Measurements from ENCODE around the gene UROC1. TPM values are rescaled to one million over a fixed set of nuclear protein-coding genes. Genes with fewer than 3 reads are reported as not detected.

Gene UROC1
- total and polyA plus RNA-seq, 5 donors, result not detected

DNA sequence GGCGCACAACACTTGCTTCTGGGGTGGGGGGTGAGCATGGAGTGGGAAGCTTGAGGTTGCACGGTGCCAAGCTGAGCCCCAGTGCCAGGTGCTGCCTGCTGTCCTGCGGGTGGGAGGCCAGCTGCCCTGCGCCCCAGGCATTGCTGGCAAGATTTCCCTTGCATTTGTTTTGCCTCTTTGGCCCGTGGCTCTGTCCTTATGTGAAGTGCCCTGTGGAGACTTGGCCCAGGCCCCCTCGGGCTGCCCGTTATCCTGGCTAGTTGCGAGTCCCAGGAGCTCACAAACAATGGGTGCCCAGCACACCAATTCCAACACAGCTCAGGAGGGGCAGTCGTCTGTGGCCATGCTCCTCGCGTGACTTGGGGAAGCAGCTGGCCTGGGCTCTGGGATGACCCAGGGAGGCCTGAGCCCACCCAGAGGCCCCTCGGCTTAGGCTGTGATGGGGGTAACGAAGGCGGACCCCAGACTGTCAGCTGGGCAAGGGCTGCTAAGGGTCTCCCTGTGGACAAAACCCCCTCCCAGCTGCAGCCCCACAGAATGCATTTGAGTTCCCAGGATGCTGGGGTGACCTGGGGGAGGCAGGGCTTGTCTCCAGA lies 35.2 kb upstream of the UROC1 start:
- intact Hi-C loops (cut with DNase I), result no loop called here
- ATAC-seq (no peak), DNase-seq (peak in 1 of 3 donors; percentile 48)
- no peaks in the 10 kb centered on the region for H3K27me3 ChIP-seq (ENCODE audit: control insufficient read depth, insufficient read depth)
- no peak overlapping the region for H3K27ac ChIP-seq (ENCODE audit: low read length)
- no peaks in the 10 kb centered on the region for H3K9me3 ChIP-seq (ENCODE audit: control insufficient read depth, low read length)
- 77% methylated on average over 14 of the region's 14 CpGs for whole genome bisulfite sequencing
- no peaks in the 10 kb centered on the region for H3K4me1 ChIP-seq (ENCODE audit: control insufficient read depth, insufficient read depth, low read length)
- H3K4me3 ChIP-seq (ENCODE audit: low read length), result no peak overlapping the region

DNA sequence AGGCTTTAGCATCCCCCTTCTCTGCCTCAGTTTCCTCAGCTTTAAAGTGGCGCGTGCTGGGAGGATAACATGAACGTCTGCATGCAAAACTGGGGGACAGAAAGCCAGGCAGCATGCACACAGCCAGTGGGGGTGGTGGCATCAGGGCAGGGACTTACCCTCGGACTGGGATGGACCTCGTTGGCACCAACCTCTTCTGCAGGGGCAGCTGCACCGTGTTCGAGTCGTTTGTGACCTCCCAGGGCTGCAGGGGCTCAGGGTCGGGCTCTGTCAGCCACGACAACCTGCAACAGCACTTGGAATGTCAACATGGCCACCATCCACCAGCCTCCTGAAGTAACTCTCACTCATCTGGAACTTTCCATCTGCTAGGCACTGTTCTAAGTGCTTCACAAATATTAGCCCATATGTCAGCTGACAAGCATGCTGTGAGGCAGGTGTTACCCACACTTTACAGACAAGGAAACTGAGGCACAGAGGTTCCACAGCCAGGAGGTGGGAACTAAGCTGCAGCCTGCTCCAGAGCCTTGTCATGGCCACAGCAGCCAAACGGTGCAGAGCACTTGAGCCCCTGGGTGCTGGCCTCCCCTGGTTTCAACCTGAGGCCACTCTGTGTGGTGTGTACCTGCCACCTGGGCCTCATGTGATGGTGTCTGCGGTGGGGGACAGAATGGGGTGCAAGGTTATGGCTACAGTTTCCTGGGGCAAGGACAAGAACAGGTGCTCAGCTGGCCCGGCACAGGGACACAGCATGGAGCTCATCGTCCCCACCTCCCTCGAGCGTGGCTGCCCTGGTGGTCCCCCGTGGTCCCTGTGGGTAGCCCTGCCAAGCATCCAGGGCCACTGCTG lies 34.5 kb upstream of the UROC1 start:
- ATAC-seq, result no peak
- Histone ChIP-seq H3K4me1 (ENCODE audit: control insufficient read depth, insufficient read depth, low read length) (no peaks in the 10 kb centered on the region), H3K4me3 (ENCODE audit: low read length) (no peak overlapping the region), H3K9me3 (ENCODE audit: control insufficient read depth, low read length) (no peaks in the 10 kb centered on the region), H3K27ac (ENCODE audit: low read length) (no peak overlapping the region), H3K27me3 (ENCODE audit: control insufficient read depth, insufficient read depth) (no peaks in the 10 kb centered on the region)
- WGBS, result 74% methylated on average over 17 of the region's 17 CpGs
- no peak for DNase-seq
- intact Hi-C loops (cut with DNase I), result no loop called here

- ATAC-seq (peak in 1 of 2 donors; percentile 59), DNase-seq (peak in 2 of 3 donors; percentile 56 to 74)
- Histone ChIP-seq H3K9me3 (ENCODE audit: control insufficient read depth, low read length) (no peaks in the 10 kb centered on the region), H3K27me3 (ENCODE audit: control insufficient read depth, insufficient read depth) (no peaks in the 10 kb centered on the region), H3K4me1 (ENCODE audit: control insufficient read depth, insufficient read depth, low read length) (no peaks in the 10 kb centered on the region), H3K4me3 (ENCODE audit: low read length) (no peak overlapping the region), H3K27ac (ENCODE audit: low read length) (no peak overlapping the region)
- intact Hi-C loops (cut with DNase I), result no loop called here
- 69% methylated on average over 13 of the region's 13 CpGs for WGBS
Observed at GRCh38 chr3:126551121-126551838, 33.7 kb upstream of the UROC1 start.

GRCh38 chr3:126550488-126551051 lies 33.0 kb upstream of the UROC1 start:
- Histone ChIP-seq H3K4me3 (ENCODE audit: low read length) (no peak overlapping the region), H3K27me3 (ENCODE audit: control insufficient read depth, insufficient read depth) (no peaks in the 10 kb centered on the region), H3K9me3 (ENCODE audit: control insufficient read depth, low read length) (no peaks in the 10 kb centered on the region), H3K27ac (ENCODE audit: low read length) (no peak overlapping the region), H3K4me1 (ENCODE audit: control insufficient read depth, insufficient read depth, low read length) (no peaks in the 10 kb centered on the region)
- ATAC-seq, result no peak
- DNase-seq, result peak in 1 of 3 donors; percentile 33
- intact Hi-C loops (cut with DNase I), result no loop called here
- WGBS, result 78% methylated on average over 11 of the region's 11 CpGs

GRCh38 chr3:126549861-126550487 lies 32.4 kb upstream of the UROC1 start:
- Histone ChIP-seq H3K27ac (ENCODE audit: low read length) (no peak overlapping the region), H3K4me3 (ENCODE audit: low read length) (no peak overlapping the region), H3K27me3 (ENCODE audit: control insufficient read depth, insufficient read depth) (no peaks in the 10 kb centered on the region), H3K9me3 (ENCODE audit: control insufficient read depth, low read length) (no peaks in the 10 kb centered on the region), H3K4me1 (ENCODE audit: control insufficient read depth, insufficient read depth, low read length) (no peaks in the 10 kb centered on the region)
- DNase-seq, result peak in 1 of 3 donors; percentile 48
- 67% methylated on average over 12 of the region's 12 CpGs for WGBS
- no peak for ATAC-seq
- intact Hi-C loops (cut with DNase I), result no loop called here

GRCh38 chr3:126548556-126549466 lies 31.2 kb upstream of the UROC1 start:
- 57% methylated on average over 9 of the region's 9 CpGs for WGBS
- ATAC-seq, result no peak

GRCh38 chr3:126547721-126548120 lies 30.1 kb upstream of the UROC1 start:
- no peaks in the 10 kb centered on the region for H3K27me3 ChIP-seq (ENCODE audit: control insufficient read depth, insufficient read depth)
- H3K27ac ChIP-seq (ENCODE audit: low read length), result no peak overlapping the region
- H3K4me3 ChIP-seq (ENCODE audit: low read length), result no peak overlapping the region
- H3K4me1 ChIP-seq (ENCODE audit: control insufficient read depth, insufficient read depth, low read length), result no peaks in the 10 kb centered on the region
- 72% methylated on average over 1 of the region's 1 CpG for WGBS
- DNase-seq (peak in 1 of 3 donors; percentile 7), ATAC-seq (no peak)
- H3K9me3 ChIP-seq (ENCODE audit: control insufficient read depth, low read length), result no peaks in the 10 kb centered on the region
- intact Hi-C loops (cut with DNase I), result no loop called here

More at GRCh38 chr3:126548556-126549466, 31.2 kb upstream of the UROC1 start:
- intact Hi-C loops (cut with DNase I), result no loop called here
- no peaks in the 10 kb centered on the region for H3K4me1 ChIP-seq (ENCODE audit: control insufficient read depth, insufficient read depth, low read length)
- DNase-seq, result peak in 1 of 3 donors; percentile 27
- no peak overlapping the region for H3K27ac ChIP-seq (ENCODE audit: low read length)
- H3K4me3 ChIP-seq (ENCODE audit: low read length), result no peak overlapping the region
- no peaks in the 10 kb centered on the region for H3K9me3 ChIP-seq (ENCODE audit: control insufficient read depth, low read length)
- H3K27me3 ChIP-seq (ENCODE audit: control insufficient read depth, insufficient read depth), result no peaks in the 10 kb centered on the region

- intact Hi-C loops (cut with DNase I), result no loop called here
- no peak overlapping the region for H3K27ac ChIP-seq (ENCODE audit: low read length)
- H3K4me3 ChIP-seq (ENCODE audit: low read length), result no peak overlapping the region
- 72% methylated on average over 8 of the region's 8 CpGs for WGBS
- H3K27me3 ChIP-seq (ENCODE audit: control insufficient read depth, insufficient read depth), result no peaks in the 10 kb centered on the region
- no peaks in the 10 kb centered on the region for H3K4me1 ChIP-seq (ENCODE audit: control insufficient read depth, insufficient read depth, low read length)
- no peak for ATAC-seq
- DNase-seq, result peak in 1 of 3 donors; percentile 1
- no peaks in the 10 kb centered on the region for H3K9me3 ChIP-seq (ENCODE audit: control insufficient read depth, low read length)
Observed at GRCh38 chr3:126546549-126547239, 29.1 kb upstream of the UROC1 start.

GRCh38 chr3:126546013-126546412 lies 28.4 kb upstream of the UROC1 start:
- DNase-seq, result peak in 1 of 3 donors; percentile 18

More at GRCh38 chr3:126546013-126546412, 28.4 kb upstream of the UROC1 start:
- Histone ChIP-seq H3K27me3 (ENCODE audit: control insufficient read depth, insufficient read depth) (no peaks in the 10 kb centered on the region), H3K9me3 (ENCODE audit: control insufficient read depth, low read length) (no peaks in the 10 kb centered on the region), H3K4me3 (ENCODE audit: low read length) (no peak overlapping the region), H3K27ac (ENCODE audit: low read length) (no peak overlapping the region), H3K4me1 (ENCODE audit: control insufficient read depth, insufficient read depth, low read length) (no peaks in the 10 kb centered on the region)
- intact Hi-C loops (cut with DNase I), result no loop called here
- WGBS, result 91% methylated on average over 6 of the region's 6 CpGs
- no peak for ATAC-seq
